ENCODE measurements around the gene IGF2R.
"Not testable (repeated sequence)": the region's sequence is repeated elsewhere in the genome, so short reads cannot be mapped to it uniquely, and the experiment has no call there.

The IGF2R gene

GRCh38 chr6:160130729-160131484 is 162.0 kb downstream of the IGF2R start:
- DNase-seq: no peak

- DNase-seq: no peak
These were observed 162.9 kb downstream of the IGF2R start for GRCh38 chr6:160131636-160132296.

GRCh38 chr6:160132297-160132637 is 163.4 kb downstream of the IGF2R start:
- no peak for DNase-seq

GRCh38 chr6:160132776-160133338 is 164.0 kb downstream of the IGF2R start:
- peak; percentile 13 for DNase-seq

- no peak for DNase-seq
These were observed 164.8 kb downstream of the IGF2R start for GRCh38 chr6:160133441-160134336.

- not testable (repeated sequence) for DNase-seq
These were observed 165.5 kb downstream of the IGF2R start for GRCh38 chr6:160134337-160134751.

- DNase-seq: no peak
These were observed 166.1 kb downstream of the IGF2R start for GRCh38 chr6:160134779-160135547.

- DNase-seq: no peak
These were observed 167.2 kb downstream of the IGF2R start for GRCh38 chr6:160135907-160136655.

- DNase-seq: no peak
These were observed 168.5 kb downstream of the IGF2R start for GRCh38 chr6:160137130-160137988.

- DNase-seq: peak; percentile 71
These were observed 169.3 kb downstream of the IGF2R start for GRCh38 chr6:160137989-160138835.

GRCh38 chr6:160138839-160139419 is 170.0 kb downstream of the IGF2R start:
- DNase-seq: no peak

GRCh38 chr6:160139420-160139851 is 170.6 kb downstream of the IGF2R start:
- DNase-seq: peak; percentile 95

GRCh38 chr6:160140493-160140892 is 171.6 kb downstream of the IGF2R start:
- not testable (repeated sequence) for DNase-seq

- peak; percentile 62 for DNase-seq
These were observed 172.3 kb downstream of the IGF2R start for GRCh38 chr6:160141001-160141726.

- no peak for DNase-seq
These were observed 173.3 kb downstream of the IGF2R start for GRCh38 chr6:160142115-160142715.

- DNase-seq: no peak
These were observed 177.7 kb downstream of the IGF2R start for GRCh38 chr6:160146454-160147145.

GRCh38 chr6:160147146-160147536 is 178.3 kb downstream of the IGF2R start:
- no peak for DNase-seq

Data from fibroblast of upper back skin (primary cell).